NCI-H2196 treated with DMSO at 0.1 percent for 48 hours (cell line): ENCODE data around the gene ARL5A.
"Not testable (repeated sequence)": the region's sequence is repeated elsewhere in the genome, so short reads cannot be mapped to it uniquely, and the experiment has no call there.

Source experiments
- DNase-seq: peaks from one replicate; lab custom pipeline; 2025; ENCODE audit not compliant: unreplicated experiment; lab: John Stamatoyannopoulos, UW

The ARL5A gene

GRCh38 chr2:151796774-151797173 lies 31.4 kb downstream of the ARL5A start:
- no peak for DNase-seq

DNA sequence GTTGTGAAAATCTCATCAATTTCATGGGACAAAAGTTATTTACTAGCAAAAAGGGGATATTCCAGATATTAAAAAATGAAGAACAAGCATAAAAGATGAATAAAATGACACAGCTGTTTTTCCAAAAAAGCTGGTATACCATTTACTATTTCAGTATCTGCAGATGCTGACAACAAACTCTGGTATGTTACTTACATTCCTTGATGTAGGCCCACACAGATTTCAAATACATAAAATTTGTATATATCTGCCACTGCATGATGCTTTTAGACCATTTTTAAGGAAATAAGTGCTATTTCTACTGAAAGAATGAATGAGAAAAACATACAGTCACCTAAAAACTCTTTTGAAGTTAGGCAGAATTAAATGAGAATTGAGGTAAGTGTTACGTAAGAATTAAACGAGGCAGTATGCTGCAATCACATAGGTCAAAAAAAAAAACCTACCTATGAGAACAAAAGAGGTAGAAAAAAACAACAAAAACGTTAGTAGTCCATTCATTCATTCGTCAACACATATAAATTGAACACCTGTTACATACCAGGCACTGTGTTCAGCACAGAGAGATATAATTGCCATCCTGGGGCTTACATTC lies 32.5 kb downstream of the ARL5A start:
- DNase-seq: no peak

GRCh38 chr2:151794422-151794821 lies 33.8 kb downstream of the ARL5A start:
- DNase-seq: not testable (repeated sequence)

DNA sequence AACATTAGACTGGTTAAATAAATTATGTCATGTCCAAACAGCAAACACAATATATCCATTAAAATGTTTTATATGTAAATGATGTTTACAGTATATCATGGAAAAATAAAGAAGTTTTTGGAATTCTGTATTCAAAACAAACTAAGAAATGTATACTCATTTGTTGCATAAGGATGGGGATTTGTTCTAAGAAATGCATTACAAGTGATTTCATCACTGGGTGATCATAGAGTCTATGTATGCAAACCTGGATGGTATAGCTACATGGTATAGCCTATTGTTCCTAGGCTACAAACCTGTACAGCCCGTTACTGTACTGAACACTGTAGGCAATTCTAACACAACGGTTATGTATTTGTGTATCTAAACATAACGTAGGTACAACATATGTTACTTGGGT lies 35.1 kb downstream of the ARL5A start:
- no peak for DNase-seq

GRCh38 chr2:151792589-151792988 lies 35.6 kb downstream of the ARL5A start:
- no peak for DNase-seq

GRCh38 chr2:151791545-151791944 lies 36.7 kb downstream of the ARL5A start:
- no peak for DNase-seq

GRCh38 chr2:151790689-151791088 lies 37.5 kb downstream of the ARL5A start:
- no peak for DNase-seq

- DNase-seq: no peak
These were observed 39.0 kb downstream of the ARL5A start for GRCh38 chr2:151789055-151789834.

- DNase-seq: no peak
These were observed 41.7 kb downstream of the ARL5A start for GRCh38 chr2:151786483-151786882.

- no peak for DNase-seq
These were observed 42.1 kb downstream of the ARL5A start for GRCh38 chr2:151786077-151786476.

DNA sequence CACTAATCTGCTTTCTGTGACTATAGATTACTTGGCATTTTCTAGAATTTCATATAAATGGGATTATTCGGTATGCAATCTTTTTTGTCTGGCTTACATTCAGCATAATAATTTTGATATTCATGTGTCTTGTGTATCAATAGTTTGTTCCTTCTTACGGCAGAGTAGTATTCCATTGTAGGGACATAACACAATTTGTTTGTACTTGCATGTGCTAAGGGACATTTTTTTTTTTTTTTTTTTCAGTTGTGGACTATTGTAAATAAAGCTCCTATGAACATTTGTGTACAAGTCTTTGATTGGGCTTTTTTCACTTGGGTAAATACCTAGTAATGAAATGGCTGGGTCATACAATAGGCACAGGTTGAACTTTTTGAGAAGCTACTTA lies 45.1 kb downstream of the ARL5A start:
- DNase-seq: no peak

DNA sequence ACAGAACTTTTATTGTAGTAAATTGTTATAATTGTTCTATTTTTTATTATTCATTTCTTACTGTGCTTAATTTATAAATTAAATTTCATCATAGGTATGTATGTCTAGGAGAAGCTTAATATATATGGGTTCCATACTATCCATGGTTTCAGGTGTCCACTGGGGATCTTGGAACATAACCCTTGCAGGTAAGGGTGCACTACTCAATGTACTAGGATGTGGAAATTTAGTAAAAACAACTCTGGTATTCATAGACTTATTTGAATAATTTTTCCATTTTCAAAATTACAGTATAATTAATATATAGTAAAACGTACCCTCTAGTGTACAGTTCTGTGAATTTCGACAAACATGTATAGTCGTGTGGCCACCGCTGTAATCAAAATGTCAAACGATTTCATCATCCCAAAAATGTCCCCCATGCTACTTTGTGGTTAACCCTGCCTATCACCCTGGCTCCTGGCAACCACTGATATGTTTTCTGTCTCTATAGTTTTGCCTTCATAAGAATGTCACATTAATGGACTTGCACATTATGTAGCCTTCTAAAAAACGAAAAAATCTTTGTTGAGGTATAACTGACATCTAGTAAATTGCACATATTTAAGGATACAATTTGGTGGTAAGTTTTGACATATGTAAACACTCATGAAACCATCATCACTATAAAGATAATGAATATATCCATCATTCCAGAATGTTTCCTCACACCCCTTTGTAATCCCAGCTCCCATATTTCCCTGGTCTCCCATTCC lies 45.7 kb downstream of the ARL5A start:
- no peak for DNase-seq

GRCh38 chr2:151781642-151782041 lies 46.6 kb downstream of the ARL5A start:
- DNase-seq: no peak

DNA sequence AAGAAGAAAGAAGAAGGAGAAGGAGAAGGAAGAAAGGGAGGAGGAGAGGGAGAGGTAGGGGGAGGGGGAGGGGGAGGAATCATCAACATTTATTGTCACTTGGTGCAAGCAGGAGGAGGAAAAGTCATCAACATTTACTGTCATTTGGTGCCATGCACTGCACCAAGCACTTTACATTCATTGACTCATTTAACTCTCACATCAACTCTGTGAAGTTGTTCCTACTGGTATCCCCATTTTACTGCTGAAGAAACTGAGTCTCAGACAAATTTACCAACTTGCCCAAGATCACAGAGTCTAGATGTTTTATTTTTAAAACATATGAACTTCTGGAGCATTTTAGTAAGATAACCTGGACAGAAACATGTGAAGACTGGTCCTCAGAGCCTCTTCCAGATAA lies 47.3 kb downstream of the ARL5A start:
- no peak for DNase-seq

DNA sequence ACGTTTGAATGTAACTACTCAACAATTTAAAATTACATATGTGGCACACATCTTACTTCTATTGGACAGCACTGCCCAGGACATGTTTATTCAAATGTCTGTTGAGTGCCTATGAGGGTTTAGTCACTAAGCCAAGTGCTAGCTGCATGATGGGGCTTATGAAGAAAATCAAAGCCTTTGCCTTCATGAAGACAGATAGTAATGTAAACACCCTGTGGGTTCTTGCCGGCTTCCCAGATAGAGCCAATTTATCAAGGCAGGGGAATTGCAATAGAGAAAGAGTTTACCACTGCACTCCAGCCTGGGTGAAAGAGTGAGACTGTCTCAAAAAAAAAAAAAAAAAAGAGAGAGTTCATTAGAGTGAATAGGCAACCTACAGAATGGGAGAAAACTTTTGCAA lies 50.3 kb downstream of the ARL5A start:
- DNase-seq: no peak

DNA sequence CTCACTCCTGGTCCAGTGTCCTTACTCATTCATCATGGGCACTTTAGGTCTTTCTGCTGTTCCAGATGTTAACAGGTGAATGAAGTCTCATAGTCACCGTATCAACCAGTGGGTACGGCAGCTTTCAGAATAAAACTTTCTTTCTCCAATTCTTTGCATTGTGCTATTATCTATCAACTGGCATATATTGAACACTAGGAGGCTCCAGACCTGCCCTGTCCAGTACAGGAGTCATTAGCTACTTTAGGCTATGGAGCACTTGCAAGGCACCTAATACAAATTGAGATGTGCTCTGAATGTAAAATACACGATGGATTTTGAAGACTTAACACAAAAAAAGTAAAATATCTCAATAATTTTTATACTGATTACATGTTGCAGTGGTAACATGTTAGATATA lies 50.7 kb downstream of the ARL5A start:
- no peak for DNase-seq

GRCh38 chr2:151776367-151776766 lies 51.9 kb downstream of the ARL5A start:
- DNase-seq: no peak

DNA sequence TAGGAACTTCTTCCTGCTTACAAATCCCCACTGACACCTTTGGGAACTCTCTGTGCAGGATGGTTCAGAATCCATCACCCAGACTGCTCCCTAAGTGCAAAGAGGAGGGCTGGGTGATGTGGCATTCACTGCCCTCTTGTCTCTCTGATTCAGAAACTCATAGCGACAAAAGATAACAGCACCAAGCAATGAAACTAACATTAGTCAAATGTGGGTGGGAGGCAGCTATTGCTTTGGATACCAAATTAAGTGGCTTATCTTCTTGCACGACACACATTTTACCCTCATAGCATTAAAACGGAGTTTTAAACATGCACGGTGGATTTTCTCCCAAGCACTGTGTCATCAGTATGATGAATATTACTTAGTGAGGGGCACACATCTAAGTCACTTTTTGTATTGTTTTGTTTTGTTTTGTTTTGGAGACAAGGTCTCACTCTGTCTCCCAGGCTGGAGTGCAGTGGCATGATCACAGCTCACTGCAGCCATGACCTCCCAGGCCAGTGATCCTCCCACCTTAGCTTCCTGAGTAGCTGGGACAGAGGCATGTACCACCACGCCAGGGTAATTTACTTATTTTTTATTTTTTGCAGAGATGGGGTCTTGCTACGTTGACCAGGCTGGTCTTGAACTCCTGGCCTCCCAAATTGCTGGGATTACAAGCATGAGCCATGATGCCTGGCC lies 53.0 kb downstream of the ARL5A start:
- DNase-seq: no peak

DNA sequence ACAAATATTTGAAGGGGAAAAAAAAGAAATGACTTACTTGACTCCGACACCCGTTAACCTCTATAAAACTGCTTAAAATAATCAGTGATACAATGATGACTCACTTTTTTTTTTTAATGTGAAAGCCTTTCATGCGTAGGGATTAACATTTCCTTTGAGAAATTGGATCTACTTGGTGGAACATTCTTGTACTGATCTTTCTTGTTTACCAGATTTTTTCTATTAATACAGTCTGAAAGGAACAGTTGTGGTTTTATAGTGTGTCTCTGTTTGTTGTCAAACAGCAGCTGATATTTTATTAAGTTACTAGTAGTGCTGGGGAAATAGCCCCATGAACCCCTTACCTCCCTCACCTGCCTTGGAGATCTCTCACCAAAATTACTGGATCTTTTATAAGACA lies 53.7 kb downstream of the ARL5A start:
- DNase-seq: no peak

GRCh38 chr2:151771599-151772358 lies 56.4 kb downstream of the ARL5A start:
- no peak for DNase-seq

GRCh38 chr2:151770995-151771394 lies 57.2 kb downstream of the ARL5A start:
- DNase-seq: no peak
